SK-N-SH treated with all-trans-retinoic acid at 6 μM for 48 hours (cell line): ENCODE measurements around the gene PPP2R2C.

Experiments used
- BACH2 ChIP-seq: fragments of 250-450 bp; sonication (Bioruptor Pico); IDR thresholded peaks from 2 replicates; pipeline ENCODE4 v1.9.0; 2021; ENCODE audit warnings: mild to moderate bottlenecking, borderline replicate concordance
- GLIS3 ChIP-seq: fragments of 250-450 bp; sonication (Bioruptor Pico); IDR thresholded peaks from 2 replicates; pipeline ENCODE4 v1.5.0; 2020; ENCODE audit warnings: mild to moderate bottlenecking, moderate library complexity

DNA sequence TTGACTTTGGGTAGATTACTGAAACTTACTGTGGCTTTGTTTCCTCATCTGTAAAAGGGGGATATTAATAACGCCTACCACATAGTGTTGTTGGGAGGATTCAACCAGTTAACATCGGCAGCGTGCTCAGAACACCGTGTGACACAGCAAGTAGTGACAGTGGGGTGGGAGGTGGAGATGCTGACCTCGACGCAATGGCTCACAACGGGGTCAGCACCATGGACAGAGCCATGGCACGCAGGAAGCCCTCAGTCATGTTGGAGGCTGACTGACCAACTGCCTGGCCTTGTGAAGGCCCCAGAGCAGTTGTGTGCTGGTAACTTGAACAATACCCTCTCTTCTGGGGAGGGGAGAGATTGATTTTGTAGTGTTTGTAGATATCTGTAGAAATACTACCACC is 109.5 kb downstream of the PPP2R2C start:
- TF ChIP-seq BACH2 (no peak), GLIS3 (CRISPR knock-in tag) (no peak)
